ENCODE measurements around the gene BACH1. TPM values are rescaled to one million over a fixed set of nuclear protein-coding genes. Genes with fewer than 3 reads are reported as not detected.
"Not testable (repeated sequence)": the region's sequence is repeated elsewhere in the genome, so short reads cannot be mapped to it uniquely, and the experiment has no call there.

The BACH1 gene
- polyA plus RNA-seq, 1 of the 3 experiments (the other 2 are of a cell fraction), result 18.1 TPM

DNA sequence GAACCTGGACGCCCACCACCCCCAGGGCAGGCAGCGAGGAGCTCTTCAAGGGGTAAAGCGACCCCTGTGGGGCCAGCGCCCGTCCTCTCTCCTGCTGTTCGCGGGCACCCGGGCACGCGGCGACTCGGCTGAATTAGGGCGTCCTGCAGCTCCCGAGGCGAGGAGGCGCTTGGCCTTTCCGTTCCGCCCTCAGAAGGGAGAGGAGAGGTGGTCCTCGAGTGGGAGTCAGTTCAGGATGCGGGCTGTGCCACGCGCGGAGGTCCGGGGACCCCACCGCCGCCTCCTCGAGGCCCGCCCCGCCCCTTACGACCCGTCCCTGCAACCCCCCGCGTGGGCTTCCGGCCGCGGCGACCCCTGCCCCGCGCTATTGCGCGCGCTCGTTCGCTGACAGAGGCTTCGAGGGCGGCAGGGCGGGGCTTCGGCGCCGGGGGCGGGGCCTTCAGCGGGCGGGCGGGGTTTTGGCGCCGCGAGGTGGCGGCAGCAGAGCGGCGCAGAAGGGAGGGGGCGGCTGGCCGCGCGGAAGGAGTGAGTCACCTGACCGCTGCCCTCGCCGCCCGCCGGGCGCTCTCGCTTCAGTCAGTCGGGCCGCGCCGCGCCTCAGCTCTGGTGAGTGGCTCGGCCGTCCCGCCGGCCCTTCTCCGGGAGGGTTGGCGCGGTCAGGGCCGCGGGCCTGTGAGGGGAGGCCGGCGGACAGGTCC is at the start of gene BACH1 (continued):
- no peak for TF ChIP-seq FOXJ3 (CRISPR knock-in tag; IDR thresholded peaks at IDR 0.05)
- TF ChIP-seq, protein P1, sequence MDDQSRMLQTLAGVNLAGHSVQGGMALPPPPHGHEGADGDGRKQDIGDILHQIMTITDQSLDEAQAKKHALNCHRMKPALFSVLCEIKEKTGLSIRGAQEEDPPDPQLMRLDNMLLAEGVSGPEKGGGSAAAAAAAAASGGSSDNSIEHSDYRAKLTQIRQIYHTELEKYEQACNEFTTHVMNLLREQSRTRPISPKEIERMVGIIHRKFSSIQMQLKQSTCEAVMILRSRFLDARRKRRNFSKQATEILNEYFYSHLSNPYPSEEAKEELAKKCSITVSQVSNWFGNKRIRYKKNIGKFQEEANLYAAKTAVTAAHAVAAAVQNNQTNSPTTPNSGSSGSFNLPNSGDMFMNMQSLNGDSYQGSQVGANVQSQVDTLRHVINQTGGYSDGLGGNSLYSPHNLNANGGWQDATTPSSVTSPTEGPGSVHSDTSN (IDR thresholded peaks at IDR 0.05), result no peak
- TF ChIP-seq RFX5 (IDR thresholded peaks at IDR 0.05; ENCODE audit: low read length), result no peak
- no peak for TF ChIP-seq ELF1 (IDR thresholded peaks at IDR 0.05)
- TF ChIP-seq, protein P2, sequence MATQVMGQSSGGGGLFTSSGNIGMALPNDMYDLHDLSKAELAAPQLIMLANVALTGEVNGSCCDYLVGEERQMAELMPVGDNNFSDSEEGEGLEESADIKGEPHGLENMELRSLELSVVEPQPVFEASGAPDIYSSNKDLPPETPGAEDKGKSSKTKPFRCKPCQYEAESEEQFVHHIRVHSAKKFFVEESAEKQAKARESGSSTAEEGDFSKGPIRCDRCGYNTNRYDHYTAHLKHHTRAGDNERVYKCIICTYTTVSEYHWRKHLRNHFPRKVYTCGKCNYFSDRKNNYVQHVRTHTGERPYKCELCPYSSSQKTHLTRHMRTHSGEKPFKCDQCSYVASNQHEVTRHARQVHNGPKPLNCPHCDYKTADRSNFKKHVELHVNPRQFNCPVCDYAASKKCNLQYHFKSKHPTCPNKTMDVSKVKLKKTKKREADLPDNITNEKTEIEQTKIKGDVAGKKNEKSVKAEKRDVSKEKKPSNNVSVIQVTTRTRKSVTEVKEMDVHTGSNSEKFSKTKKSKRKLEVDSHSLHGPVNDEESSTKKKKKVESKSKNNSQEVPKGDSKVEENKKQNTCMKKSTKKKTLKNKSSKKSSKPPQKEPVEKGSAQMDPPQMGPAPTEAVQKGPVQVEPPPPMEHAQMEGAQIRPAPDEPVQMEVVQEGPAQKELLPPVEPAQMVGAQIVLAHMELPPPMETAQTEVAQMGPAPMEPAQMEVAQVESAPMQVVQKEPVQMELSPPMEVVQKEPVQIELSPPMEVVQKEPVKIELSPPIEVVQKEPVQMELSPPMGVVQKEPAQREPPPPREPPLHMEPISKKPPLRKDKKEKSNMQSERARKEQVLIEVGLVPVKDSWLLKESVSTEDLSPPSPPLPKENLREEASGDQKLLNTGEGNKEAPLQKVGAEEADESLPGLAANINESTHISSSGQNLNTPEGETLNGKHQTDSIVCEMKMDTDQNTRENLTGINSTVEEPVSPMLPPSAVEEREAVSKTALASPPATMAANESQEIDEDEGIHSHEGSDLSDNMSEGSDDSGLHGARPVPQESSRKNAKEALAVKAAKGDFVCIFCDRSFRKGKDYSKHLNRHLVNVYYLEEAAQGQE (IDR thresholded peaks at IDR 0.05; ENCODE audit: low read depth, low read length), result no peak
- TF ChIP-seq TAF1 (IDR thresholded peaks at IDR 0.05; ENCODE audit: borderline replicate concordance, low read depth, low read length), result peak; percentile 92
- no peak for TF ChIP-seq TEAD4 (IDR thresholded peaks at IDR 0.05; ENCODE audit: borderline replicate concordance, insufficient read depth)

DNA sequence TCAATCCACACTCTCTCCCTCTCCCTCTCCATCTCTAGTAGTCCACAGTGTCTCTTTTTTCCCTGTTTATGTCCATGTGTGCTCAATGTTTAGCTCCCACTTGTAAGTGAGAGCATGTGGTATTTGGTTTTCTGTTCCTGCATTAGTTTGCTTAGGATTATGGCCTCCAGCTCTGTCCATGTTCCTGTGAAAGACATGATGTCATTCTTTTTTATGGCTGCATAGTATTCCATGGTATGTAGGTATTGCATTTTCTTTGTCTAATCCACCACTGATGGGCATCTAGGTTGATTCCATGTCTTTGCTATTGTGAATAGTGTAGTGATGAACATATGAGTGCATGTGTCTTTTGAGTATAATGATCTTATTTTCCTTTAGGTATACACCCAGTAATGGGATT is 49.4 kb upstream of the BACH1 start:
- H3K4me1 ChIP-seq (ENCODE audit: control insufficient read depth in 1 of 2, insufficient read depth in 2 of 2, low read depth in 1 of 2, low read length in 1 of 2); H3K9me3 ChIP-seq; POLR2A ChIA-PET; H3K9ac ChIP-seq; H3K4me3 ChIP-seq (ENCODE audit: low read depth in 2 of 2, low read length in 1 of 2); H4K20me1 ChIP-seq (ENCODE audit: insufficient read depth); H3K27ac ChIP-seq (ENCODE audit: low read depth in 2 of 2, low read length in 1 of 2); H3K79me2 ChIP-seq (ENCODE audit: insufficient read depth); DNase-seq; H3K9me2 ChIP-seq; H3K27me3 ChIP-seq (ENCODE audit: insufficient read depth); H2AFZ ChIP-seq (ENCODE audit: low read depth); H3K4me2 ChIP-seq: not testable (repeated sequence)
- H3F3A ChIP-seq (replicated peaks; ENCODE audit: insufficient read depth), result peaks cover 16% of the 10 kb centered on the region
- CTCF ChIA-PET, result interaction anchor here (0.7 kb wide), 1 partner anchor 13 kb away, joined by 4 read pairs; no protein-coding TSS in a partner anchor
- H3K36me3 ChIP-seq (replicated peaks in 1 of 2; ENCODE audit: control insufficient read depth in 1 of 2, insufficient read depth in 2 of 2, low read length in 1 of 2), result peaks cover 0 to 35% of the 10 kb centered on the region in 2 experiments

DNA sequence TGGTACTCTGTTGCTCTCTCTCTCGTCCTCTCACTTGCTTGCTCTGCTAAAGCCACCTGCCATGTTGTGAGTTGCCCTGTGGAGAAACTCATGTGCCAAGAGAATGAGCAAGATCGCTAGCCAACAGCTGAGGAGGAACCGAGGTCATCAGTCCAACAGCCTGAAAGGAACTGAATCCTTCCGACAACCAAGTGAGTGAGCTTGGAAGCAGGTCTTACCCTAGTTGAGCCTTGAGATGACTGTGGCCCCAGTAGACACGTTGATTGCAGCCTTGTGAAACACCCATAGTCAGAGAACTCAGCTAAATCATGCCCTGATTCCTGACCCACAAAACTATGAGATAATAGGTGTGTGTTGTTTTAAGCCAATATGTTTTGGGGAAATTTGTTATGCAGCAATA is 48.1 kb upstream of the BACH1 start:
- DNase-seq, result no peak
- no peaks in the 10 kb centered on the region; a peak in 1 of 4 replicates for H3K4me1 ChIP-seq (ENCODE audit: control insufficient read depth in 1 of 2, insufficient read depth in 2 of 2, low read depth in 1 of 2, low read length in 1 of 2)
- H3K9me2 ChIP-seq, result no peaks in the 10 kb centered on the region
- H3F3A ChIP-seq (replicated peaks; ENCODE audit: insufficient read depth), result peaks cover 25% of the 10 kb centered on the region
- POLR2A ChIA-PET, result no interaction called here
- H3K27me3 ChIP-seq (ENCODE audit: insufficient read depth), result no peaks in the 10 kb centered on the region
- H3K4me2 ChIP-seq, result no peak overlapping the region
- H3K4me3 ChIP-seq (ENCODE audit: low read depth in 2 of 2, low read length in 1 of 2), result no peak overlapping the region
- TF ChIP-seq, protein P3, sequence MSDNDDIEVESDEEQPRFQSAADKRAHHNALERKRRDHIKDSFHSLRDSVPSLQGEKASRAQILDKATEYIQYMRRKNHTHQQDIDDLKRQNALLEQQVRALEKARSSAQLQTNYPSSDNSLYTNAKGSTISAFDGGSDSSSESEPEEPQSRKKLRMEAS (IDR thresholded peaks at IDR 0.05; ENCODE audit: low read depth), result no peak
- TF ChIP-seq RCOR1 (IDR thresholded peaks at IDR 0.05; ENCODE audit: low read length) (no peak), EZH2phosphoT487 (IDR thresholded peaks at IDR 0.05; ENCODE audit: borderline replicate concordance, low read depth) (no peak)
- 28% methylated on average over 2 of the region's 5 CpGs for WGBS (ENCODE audit: low lambda C conversion rate)
- H3K79me2 ChIP-seq (ENCODE audit: insufficient read depth), result no peaks in the 10 kb centered on the region
- H4K20me1 ChIP-seq (ENCODE audit: insufficient read depth), result no peaks in the 10 kb centered on the region
- CTCF ChIA-PET, result no interaction called here
- H3K9me3 ChIP-seq, result peaks cover 11% of the 10 kb centered on the region; the same call in 1 of the 2 replicates
- H3K27ac ChIP-seq (ENCODE audit: low read depth in 2 of 2, low read length in 1 of 2), result no peak overlapping the region
- peaks cover 0 to 42% of the 10 kb centered on the region in 2 experiments for H3K36me3 ChIP-seq (replicated peaks in 1 of 2; ENCODE audit: control insufficient read depth in 1 of 2, insufficient read depth in 2 of 2, low read length in 1 of 2)
- no peak overlapping the region for H2AFZ ChIP-seq (ENCODE audit: low read depth)
- no peak overlapping the region for H3K9ac ChIP-seq

DNA sequence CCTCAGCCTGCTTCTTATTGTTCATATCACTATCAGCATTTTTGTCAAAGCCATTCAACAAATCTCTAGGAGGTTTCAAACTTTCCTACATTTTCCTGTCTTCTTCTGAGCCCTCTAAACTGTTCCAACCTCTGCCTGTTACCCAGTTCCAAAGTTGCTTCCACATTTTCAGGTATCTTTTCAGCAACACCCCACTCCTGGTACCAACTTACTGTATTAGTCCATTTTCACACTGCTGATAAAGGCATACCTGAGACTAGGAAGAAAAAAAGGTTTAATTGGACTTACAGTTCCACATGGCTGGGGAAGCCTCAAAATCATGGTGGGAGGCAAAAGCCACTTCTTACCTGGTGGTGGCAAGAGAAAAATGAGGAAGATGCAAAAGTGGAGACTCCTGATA is 44.9 kb upstream of the BACH1 start:
- H3K79me2 ChIP-seq (ENCODE audit: insufficient read depth); H3K4me3 ChIP-seq (ENCODE audit: low read depth in 2 of 2, low read length in 1 of 2); CTCF ChIA-PET; H4K20me1 ChIP-seq (ENCODE audit: insufficient read depth); H3K27me3 ChIP-seq (ENCODE audit: insufficient read depth); H3K4me2 ChIP-seq; H3K9ac ChIP-seq; H3K27ac ChIP-seq (ENCODE audit: low read depth in 2 of 2, low read length in 1 of 2); H2AFZ ChIP-seq (ENCODE audit: low read depth); DNase-seq; H3K9me2 ChIP-seq; POLR2A ChIA-PET: not testable (repeated sequence)
- peaks cover 0 to 42% of the 10 kb centered on the region in 2 experiments for H3K36me3 ChIP-seq (replicated peaks in 1 of 2; ENCODE audit: control insufficient read depth in 1 of 2, insufficient read depth in 2 of 2, low read length in 1 of 2)
- H3F3A ChIP-seq (replicated peaks; ENCODE audit: insufficient read depth), result peaks cover 39% of the 10 kb centered on the region
- peaks cover 11% of the 10 kb centered on the region; the same call in 1 of the 2 replicates for H3K9me3 ChIP-seq
- H3K4me1 ChIP-seq (ENCODE audit: control insufficient read depth in 1 of 2, insufficient read depth in 2 of 2, low read depth in 1 of 2, low read length in 1 of 2), result peaks cover 0 to 10% of the 10 kb centered on the region in 2 experiments; a peak in 1 of 4 replicates
